ENCODE results near the gene KLHDC4. TPM values are rescaled to one million over a fixed set of nuclear protein-coding genes. Genes with fewer than 3 reads are reported as not detected.

Gene KLHDC4
- total RNA-seq, result 12.6 and 14.9 TPM in 2 replicates

GRCh38 chr16:87765776-87766484 lies at the start of gene KLHDC4:
Gene KLHDC4, minus strand, starts transcription at chr16:87765986. Its CDS starts 96 bp downstream, at chr16:87765890.

Other genes with a start within 250 kb of the KLHDC4 start
- gene JPH3, start 163.5 kb downstream of the KLHDC4 start, total RNA-seq, result not detected in 2 replicates
- gene SLC7A5, start 103.5 kb upstream of the KLHDC4 start, total RNA-seq, result 34.9 and 37.8 TPM in 2 replicates
- gene CA5A, start 170.5 kb upstream of the KLHDC4 start, total RNA-seq, result not detected in 2 replicates
- 20.2 and 26.6 TPM in 2 replicates for gene BANP, start 185.4 kb upstream of the KLHDC4 start, total RNA-seq

All from hair follicle dermal papilla cell (primary cell).